HG02588 (cell line): ENCODE measurements around the gene OPCML.

Experiments used
- ATAC-seq: cut with Tn5 transposase; IDR thresholded peaks from one replicate; pipeline ENCODE4 v1.9.1; 2021; ENCODE audit warnings: mild to moderate bottlenecking, moderate library complexity; ENCODE audit not compliant: unreplicated experiment

The OPCML gene

DNA sequence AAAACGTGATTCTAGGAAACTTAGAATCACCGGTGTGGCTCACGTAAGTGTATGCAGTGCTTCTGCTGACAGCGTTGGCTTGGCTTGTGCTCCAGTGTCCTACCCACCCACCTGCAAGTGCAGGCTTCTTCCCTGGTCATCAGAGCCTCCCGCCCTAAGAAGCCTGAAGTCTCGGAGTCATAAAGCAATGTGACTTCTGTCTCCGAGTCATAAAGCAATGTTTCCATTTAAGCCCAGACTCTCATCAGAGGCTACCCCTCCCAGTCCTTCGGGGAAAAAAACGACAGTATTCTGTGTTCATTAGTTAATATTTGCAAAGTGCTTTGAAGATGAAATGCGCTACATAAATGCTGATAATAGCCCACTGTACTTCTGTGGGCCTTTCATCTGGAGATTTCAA lies 293.8 kb downstream of the OPCML start:
- ATAC-seq, result no peak

DNA sequence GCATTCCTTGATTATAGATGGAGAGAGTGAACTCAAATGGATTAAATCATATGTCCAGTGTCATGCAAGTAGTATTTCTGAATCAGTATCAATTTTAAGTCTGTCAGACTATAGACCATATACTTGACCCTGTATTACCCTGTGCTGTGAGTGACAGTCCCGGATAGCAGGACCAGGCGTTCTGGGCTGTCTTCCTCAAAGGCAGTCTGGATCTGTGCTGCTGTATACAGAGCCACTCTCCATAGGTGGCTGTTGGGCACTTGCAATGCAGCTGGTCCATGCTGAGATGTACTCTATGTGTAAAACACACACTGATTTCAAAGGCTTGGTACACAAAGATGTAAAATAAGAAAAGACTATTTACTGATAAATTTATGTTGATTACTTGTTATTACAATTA lies 294.3 kb downstream of the OPCML start:
- no peak for ATAC-seq

DNA sequence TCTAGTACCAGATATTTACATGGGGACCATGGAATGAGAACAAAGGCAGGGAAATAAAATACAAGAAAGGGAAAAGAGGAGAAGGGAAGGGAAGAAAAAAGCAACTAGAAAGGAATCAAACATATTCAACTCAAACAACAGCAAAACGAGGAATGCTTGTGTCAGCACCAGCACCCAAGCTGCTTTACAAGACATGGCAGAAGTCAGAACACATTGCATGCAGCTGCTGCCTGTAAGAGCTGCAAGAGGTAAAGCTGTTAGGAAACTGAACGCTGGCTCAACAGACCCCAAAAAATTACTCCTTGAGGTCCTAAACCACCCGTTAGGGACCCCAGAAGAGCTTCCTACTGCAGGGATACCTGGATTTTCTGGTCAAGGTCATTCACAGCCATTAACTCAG lies 296.9 kb downstream of the OPCML start:
- ATAC-seq, result no peak

DNA sequence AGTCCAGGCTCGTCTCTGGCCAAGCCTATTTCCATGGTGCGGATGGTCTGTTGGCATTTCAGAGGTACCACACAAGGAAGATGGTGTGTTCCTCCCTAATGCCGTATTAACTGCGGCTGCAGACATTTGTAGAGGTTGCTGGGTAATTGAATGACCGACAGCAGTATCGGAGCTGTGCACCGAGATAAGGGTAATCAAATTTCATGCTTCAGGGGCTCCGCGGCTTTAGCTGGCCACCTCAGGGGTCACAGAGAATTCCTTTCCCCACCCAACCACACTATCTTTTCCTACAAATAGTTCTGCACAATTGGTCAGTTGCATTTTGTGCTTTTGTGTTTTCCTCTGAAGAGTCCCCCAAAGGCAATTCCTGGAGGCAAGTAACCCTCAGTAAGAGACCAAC lies 297.4 kb downstream of the OPCML start:
- no peak for ATAC-seq

DNA sequence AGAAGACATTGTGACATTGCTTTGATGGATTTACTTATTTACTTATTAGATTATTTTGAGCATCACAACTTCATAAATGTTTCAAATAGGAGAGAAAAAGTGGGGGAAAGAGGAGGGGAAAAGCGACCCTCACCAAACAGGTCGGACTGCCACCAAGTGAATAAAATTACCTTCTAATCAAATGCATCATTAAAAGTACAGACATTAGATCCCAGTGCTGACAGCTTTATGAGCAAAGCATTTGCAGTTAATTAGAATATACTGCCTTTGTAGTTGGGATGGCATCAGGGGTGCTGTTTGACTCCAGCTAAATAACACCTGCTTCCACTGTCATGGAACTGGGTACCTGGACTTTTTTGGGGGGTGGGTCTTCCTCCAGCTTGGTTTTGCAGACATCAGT lies 299.6 kb downstream of the OPCML start:
- no peak for ATAC-seq

DNA sequence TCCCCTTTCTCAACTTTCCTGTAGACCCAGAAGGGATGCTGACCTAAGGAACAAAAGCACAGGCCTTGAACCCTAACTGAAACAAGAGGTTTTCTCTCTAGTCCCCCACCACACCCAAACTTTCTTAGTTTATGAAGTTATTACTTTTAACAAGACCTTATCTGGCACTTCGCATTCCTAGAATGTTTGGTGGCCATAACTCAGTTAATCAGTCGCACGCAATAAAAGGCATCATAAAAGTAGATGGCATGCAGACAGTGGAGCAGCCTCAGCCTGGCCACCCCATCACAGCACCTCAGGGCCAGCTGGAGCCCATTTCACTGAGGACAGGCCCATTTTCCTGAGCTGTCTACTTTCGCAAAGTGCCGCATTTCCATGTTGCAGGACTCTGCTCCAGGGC lies 301.9 kb downstream of the OPCML start:
- no peak for ATAC-seq

DNA sequence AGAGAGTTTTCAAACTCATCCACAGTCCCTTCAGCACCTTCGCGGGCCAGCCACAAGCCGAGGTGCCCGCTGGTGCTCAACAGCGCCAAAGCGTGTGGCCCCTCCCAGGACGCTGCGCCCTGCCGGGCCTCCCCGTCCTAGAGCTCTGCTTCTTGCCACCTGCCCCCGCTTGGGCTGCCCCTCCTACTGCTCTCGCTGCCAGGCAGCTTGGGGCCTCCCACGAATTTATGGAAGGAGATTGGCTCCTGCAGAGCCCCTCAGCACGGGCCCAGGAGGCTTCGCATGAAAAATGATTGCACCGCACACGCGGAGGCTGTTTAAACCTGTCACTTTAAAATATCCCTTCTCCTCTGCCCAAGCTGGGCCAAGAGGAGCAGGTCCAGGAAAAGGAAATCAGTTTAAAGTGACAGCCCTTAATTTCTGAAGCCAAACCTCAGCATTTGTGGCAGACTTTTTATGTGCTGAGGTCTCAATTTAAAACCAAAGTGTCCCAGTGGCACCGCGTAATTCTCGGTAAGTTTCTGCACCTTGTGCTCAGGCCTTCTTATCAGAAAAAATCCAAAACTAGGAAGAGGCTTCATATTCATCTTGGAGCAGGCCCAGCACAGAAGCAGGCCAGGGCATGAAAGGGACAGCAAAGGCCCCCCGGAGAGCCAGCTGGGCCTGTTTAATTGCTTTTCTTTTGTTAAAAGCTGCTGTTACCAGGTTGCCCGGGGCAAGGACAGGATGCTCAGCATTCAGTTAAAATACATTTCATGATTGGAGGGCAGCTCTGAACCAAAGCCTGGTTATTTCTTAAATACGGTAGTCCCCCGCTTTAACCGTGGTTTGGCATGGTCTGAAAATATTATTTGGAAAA lies 303.6 kb downstream of the OPCML start:
- no peak for ATAC-seq

DNA sequence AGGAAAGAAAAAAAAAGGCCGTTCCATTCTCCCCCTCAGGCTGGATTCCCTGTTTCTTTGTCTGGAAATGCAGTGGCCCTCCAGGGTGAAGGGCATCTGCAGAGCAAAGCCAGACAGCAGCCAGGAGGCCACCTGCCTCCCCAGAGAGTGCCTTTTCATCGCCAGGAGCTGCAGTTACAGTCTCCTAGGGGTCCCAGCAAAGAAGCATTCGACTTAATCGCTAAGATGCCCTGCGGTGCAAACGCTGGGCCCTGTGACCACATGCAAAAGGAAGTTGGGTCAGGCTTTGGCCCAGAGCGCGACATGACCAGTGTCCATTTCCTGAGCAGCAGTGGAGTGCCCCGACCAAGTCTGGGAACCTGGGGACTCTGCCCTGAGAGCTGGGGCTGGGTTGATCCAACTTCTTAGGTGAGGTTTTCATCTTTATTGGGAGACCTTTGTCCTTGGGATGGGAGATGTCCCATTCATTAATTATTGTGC lies 304.6 kb downstream of the OPCML start:
- no peak for ATAC-seq

DNA sequence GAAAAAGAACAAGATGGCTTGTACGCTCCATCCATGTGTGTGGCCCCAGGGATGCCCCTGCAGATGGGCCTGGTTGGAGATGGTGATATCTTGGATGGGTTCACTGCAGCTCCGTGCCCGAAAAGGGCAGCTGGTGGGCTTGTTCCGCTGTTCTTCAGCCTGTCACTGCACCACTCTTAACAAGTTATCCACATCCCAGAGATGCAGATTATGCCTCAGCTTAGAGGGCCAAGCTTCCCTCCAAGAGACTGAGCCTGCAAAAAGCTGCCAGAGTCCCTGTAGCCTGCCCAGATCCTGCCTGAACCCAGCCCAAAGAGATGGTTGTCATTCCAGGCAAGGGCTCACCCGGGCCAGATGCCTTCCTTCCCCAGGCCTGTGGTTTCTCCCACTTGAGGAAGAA lies 308.0 kb downstream of the OPCML start:
- no peak for ATAC-seq

DNA sequence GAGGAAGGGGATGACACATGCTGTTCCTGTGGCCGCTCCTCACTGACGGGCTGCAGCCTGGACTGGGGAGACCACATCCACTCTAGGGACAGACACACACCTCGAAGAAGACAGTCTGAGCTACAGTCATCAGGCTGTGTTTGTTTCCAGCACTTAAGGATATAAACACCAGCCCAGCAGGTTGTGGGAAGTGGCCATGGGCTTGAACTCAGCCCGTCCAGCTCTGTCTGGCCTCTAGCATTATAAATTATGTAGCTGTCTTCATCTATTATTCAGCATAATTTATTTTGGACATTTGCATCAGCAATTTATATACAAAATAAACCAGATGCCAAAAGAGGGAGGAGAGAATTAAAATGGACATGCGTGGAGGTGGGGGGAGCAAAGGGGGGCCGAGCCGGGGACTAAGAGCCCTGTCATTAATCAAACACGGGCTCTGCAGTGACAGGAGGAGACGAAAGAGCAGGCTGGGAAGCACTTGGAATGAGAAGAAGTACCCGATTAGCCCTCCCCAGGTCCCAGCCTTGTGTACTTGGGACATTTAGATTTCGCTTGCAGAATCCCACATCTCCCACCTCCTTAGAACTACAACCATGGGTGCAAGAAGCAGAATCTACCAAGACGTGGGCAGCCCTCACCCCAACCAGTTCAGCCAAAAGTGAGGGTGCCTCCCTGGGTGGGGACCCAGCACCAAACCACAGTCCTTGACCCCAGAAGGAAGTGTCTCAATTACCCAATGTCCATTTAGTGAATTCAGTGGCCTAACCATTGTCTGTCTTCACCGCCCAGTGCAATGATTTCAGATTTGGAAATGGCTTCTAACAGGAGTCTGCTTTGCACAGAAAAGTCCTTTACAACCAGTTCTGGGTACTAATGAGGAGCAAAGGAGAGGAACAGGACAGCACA lies 309.6 kb downstream of the OPCML start:
- ATAC-seq, result no peak

DNA sequence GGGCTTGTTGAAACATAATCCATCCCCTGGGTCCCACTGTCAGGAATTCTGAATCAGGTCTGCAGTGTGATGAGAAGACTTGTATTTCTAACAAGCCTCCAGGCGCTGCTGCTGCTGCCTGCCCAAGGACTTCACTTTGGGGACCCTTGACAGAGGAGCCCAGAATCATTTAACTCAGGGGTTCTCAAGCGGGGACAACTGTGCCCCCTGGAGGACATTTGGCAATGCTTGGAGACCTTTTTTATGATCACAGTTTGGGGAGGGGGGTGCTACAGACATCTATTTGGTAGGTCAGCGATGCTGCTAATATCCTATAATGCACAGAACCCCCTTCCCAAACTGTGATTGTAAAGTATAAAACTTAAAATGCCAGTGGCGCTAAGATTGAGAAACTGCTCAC lies 312.8 kb downstream of the OPCML start:
- ATAC-seq, result no peak

DNA sequence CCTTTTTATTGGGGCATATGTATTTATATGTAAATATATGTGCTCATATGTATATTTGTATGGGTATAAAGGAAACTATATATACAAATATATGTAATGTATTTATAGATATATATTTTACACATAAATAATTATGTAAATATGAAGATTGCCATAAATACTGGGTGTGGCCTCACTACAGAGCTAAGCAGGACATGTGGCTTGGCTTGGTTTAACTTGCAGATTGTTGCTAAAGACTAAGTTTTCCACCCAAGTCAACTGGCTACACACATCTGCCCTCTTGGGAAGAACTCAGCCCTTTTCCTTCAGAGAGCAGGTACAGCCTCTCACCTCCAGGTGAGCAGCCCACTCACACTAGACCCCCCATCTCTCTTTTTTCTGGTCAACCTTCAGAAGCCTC lies 315.5 kb downstream of the OPCML start:
- no peak for ATAC-seq

DNA sequence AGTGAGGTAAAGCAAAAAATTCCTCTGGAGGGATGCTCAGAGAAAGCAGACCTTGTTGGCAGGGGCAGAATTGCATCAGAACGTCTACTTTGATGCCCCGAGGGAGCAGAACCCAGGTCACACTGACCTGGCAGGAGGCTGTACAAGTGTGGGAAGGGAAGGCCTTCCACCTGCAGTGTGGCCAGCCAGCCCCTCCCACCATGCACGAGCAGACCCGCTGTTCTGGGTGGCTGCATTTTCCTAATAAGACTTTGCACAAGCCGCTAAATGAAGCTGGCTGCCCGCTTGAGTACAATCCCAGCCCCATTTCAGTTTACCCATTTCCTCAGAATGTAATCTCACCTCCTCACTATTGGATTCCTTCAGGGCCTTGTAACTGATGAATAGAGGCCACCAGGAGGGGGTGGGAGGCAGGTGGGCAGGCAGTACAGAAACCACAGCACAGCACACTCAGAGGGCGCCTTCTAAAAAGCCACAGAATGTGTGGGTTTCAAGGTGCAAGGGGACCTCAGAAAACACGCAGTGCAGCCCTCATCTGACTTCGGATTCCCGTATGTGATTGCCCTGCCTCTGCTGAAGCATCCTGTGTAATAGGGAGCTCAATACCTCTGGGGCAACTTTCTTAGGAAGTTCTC lies 316.6 kb downstream of the OPCML start:
- ATAC-seq, result no peak

DNA sequence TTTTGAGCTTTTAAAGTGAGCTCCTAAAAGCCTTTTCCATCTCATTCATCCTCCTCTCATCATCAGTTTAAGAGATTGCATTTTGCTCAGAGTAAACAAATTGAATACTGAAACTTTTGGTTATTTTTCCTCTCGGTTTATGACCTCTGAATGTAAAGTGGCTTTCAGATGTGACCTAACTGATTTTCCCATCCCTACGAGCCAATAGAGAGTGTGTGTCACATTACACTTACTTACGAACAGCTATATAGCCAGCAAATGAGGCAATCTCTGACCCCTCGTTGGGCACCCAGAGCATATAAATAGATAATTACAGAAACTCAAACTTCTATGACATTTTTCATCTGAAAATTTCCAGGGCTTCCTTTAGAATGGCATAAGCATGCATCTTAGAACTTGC lies 317.7 kb downstream of the OPCML start:
- no peak for ATAC-seq

DNA sequence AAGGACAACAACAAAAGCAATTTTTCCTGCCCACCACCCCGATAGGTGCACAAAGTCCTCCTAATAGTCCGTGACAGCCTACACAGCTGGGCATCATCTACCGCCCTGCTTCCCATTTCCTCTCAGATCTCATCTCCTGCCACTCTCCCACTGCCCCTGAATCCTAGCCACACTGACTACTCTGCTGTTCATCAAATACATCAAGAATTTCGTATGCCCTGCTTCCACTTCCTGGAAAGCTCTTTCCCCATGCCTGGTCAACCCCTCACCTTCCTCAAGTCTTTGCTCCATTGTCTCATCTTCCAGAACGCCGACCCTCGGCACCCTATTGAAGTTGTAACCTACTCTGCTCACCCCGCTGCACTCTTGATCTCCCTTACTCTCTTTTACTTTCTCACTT lies 320.1 kb downstream of the OPCML start:
- ATAC-seq, result no peak

DNA sequence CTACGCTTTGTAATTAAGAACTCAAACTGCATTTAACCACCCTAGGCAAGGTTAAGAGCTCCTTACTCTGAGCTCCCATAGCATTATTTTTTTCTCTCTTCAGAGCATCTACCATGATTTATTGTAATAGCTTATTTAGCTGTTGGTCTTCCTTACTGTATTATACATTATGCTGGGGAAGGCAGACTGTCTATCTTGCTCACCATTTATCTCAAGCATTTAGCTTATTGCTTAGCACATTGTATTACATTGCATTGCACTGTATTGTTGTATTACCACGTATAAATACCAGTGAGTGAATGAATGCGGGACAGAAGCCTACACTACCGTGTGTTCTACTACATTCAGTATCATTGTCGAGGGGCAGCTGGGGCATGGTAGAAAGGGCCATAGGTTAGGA lies 324.3 kb downstream of the OPCML start:
- no peak for ATAC-seq

DNA sequence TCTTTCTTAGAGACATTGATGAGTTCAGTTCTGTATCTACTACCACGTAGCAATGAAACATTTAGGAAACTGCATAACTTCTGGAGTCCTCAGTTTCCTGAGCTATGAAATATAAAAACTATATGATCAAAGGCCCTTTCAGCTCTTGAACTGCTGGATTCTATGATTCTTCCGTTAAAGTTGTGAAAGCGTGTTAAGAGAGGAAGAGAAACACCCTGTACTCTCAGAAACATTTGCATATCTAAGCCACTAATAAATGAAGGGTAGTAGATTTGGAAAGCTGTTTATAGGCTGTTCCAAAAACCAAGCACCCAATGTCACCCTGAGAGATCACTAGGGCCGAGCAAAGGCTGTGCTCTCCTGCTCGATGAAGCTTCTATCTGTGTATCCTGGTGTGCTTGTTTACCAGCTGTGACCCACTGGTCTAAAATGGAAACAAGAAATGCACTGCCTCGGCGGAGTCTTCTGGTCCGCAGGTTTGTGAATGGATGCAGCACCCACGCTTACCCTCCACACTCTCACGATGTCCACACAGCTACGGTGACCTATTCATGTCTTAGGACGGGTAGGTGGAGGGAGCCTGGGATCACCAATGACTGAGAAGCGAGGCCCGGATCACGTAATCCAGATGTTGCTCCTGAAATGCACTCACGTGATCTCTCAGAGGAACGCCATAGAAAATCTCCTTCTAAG lies 325.8 kb downstream of the OPCML start:
- no peak for ATAC-seq

DNA sequence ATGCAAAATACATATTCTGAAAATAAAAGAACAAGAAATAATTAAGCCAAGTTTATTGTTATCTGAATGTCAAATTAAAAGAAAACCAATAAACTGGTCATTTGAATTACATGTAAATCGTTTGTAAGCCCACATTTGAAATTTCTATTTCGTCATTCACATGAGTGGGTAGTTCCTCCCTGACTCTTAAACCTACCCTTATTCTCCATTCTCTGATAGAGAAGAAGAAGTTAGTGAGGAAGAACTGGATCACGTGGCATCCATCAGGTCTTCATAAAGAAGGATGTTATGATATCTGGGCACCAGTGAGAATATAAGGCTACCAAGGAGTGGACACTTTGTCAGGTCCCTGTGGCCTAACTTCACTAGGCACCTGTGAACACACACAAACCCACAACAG lies 328.1 kb downstream of the OPCML start:
- ATAC-seq, result no peak

DNA sequence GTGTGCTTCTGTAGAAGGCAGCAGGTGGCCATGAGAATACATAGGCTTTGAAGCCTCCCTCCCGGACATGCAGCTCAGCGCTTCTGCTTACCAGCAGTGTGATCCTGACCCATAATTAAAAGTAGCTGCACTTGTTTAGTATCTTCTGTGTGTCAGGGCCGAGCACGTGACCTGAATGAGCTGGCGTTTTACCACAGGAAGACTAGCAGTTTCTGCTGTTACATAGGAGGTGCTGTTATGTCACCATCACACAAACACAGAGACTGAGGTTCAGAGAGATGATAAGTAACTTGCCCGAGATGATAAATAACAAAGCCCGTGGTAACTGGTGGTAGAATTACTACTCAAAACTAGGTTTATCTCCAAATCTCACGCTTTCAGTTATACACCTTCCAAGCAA lies 329.5 kb downstream of the OPCML start:
- ATAC-seq, result no peak

DNA sequence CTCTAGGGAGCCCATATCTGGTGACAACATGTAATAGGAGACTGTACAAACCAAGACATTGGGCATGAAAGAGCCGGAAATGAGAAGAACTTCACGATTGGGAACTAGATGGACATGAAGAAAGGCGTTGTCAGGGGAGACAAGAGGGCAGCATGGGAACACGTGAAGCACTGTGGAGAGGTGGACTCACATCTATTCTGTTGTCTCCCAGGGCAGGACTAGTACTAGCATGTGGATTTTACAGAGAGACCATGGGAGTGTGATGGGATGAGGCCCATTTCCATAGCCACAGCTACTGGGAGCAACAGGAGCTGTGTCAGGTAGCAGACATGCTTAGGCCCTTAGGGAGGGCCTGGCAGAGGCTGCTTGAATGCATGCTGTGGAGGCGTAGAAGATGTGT lies 333.9 kb downstream of the OPCML start:
- ATAC-seq, result no peak

DNA sequence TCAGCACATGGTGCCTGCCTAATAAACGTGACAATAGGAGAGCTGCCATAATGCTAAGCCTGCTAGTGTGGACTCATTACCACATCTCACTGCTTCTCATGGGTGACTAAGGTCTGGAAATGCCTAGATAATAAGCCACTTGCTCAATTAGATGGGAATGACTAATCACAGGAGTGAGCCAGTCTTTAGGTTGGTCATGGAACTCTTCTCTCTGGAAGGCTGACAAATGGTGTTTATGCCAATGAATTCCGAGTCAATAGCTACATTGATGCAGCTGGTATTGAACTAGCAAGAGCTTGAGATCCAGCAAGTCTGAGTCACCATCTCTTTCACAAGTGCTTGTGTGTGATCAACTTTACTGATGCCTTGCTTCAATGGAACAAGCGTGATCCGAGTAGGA lies 334.9 kb downstream of the OPCML start:
- ATAC-seq, result no peak
